Erythroblast (primary cell): ENCODE data around the gene BCL2.

Experiments used
- DNase-seq, 2 experiments: peaks; one replicate each; lab custom pipeline; 2025; lab: John Stamatoyannopoulos, UW
- GATA1 ChIP-seq: IDR thresholded peaks from 2 replicates; pipeline ENCODE4 v1.6.1; 2011; ENCODE audit warnings: low read depth, mild to moderate bottlenecking, control low read depth, low read length, moderate library complexity
- POLR2A ChIP-seq: IDR thresholded peaks from 2 replicates; pipeline ENCODE4 v1.6.1; 2011; ENCODE audit warnings: mild to moderate bottlenecking, low read length

Gene BCL2

GRCh38 chr18:63078471-63078870 is 241.1 kb downstream of the BCL2 start:
- TF ChIP-seq POLR2A (no peak), GATA1 (no peak)
- DNase-seq, result no peak

GRCh38 chr18:63074981-63075404 is 244.6 kb downstream of the BCL2 start:
- peak; percentile 70 to 72 for DNase-seq
- peak; percentile 65 for TF ChIP-seq POLR2A
- TF ChIP-seq GATA1, result no peak

- DNase-seq, result peak; percentile 16 to 24
- TF ChIP-seq GATA1, result no peak
- TF ChIP-seq POLR2A, result no peak
Measured at GRCh38 chr18:63073481-63073880, 246.1 kb downstream of the BCL2 start.
